HepG2 (cell line): Measurements from ENCODE around the gene HSPA1A. TPM values are rescaled to one million over a fixed set of nuclear protein-coding genes. Genes with fewer than 3 reads are reported as not detected.

Source experiments
- AGO1 ChIP-seq: fragments of 200-400 bp; formaldehyde crosslinking; IDR thresholded peaks from 2 replicates; pipeline ENCODE4 v1.6.1; 2017; ENCODE audit warnings: mild to moderate bottlenecking, low read depth, low read length, moderate library complexity; ENCODE audit not compliant: poor library complexity, severe bottlenecking
- AHR ChIP-seq: IDR thresholded peaks from 2 replicates; pipeline ENCODE4 v1.6.1; 2018; ENCODE audit warnings: missing genetic modification reagents, missing compliant biosample characterization
- ATF3 ChIP-seq: sonication (generic); formaldehyde crosslinking; IDR thresholded peaks from 2 replicates; pipeline ENCODE4 v1.4.0; 2020; ENCODE audit warnings: missing genetic modification reagents
- DPF2 ChIP-seq: sonication (generic); formaldehyde crosslinking; IDR thresholded peaks from 2 replicates; pipeline ENCODE4 v1.4.0; 2020; ENCODE audit warnings: mild to moderate bottlenecking, low read depth, missing genetic modification reagents, borderline replicate concordance
- EED ChIP-seq: sonication (generic); formaldehyde crosslinking; IDR thresholded peaks from 2 replicates; pipeline ENCODE4 v1.5.0; 2020; ENCODE audit warnings: mild to moderate bottlenecking, missing genetic modification reagents
- FUBP1 ChIP-seq: sonication (generic); formaldehyde crosslinking; IDR thresholded peaks from 2 replicates; pipeline ENCODE4 v1.5.1; 2020; ENCODE audit warnings: missing genetic modification reagents, mild to moderate bottlenecking, borderline replicate concordance
- HNRNPH1 ChIP-seq: fragments of 200-400 bp; formaldehyde crosslinking; optimal IDR thresholded peaks from 2 replicates; pipeline ENCODE3; 2017; ENCODE audit warnings: mild to moderate bottlenecking, low read depth, low read length
- IKZF4 ChIP-seq: sonication (generic); formaldehyde crosslinking; IDR thresholded peaks from 2 replicates; pipeline ENCODE4 v1.5.1; 2020; ENCODE audit warnings: borderline replicate concordance, mild to moderate bottlenecking, low read depth, missing genetic modification reagents; ENCODE audit errors: not compliant biosample characterization
- KDM5B ChIP-seq: sonication (generic); formaldehyde crosslinking; IDR thresholded peaks from 2 replicates; pipeline ENCODE4 v1.4.0; 2020; ENCODE audit warnings: missing genetic modification reagents, mild to moderate bottlenecking, borderline replicate concordance
- MED13 ChIP-seq: sonication (generic); formaldehyde crosslinking; IDR thresholded peaks from 2 replicates; pipeline ENCODE4 v1.5.0; 2020; ENCODE audit warnings: missing genetic modification reagents
- MXD1 ChIP-seq: sonication (generic); formaldehyde crosslinking; IDR thresholded peaks from 2 replicates; pipeline ENCODE4 v1.4.0; 2020; ENCODE audit warnings: mild to moderate bottlenecking, missing genetic modification reagents
- MYPOP ChIP-seq: sonication (generic); formaldehyde crosslinking; IDR thresholded peaks from 2 replicates; pipeline ENCODE4 v1.8.1; 2023; ENCODE audit warnings: mild to moderate bottlenecking, moderate library complexity, missing genetic modification reagents
- PITX1 ChIP-seq: sonication (generic); formaldehyde crosslinking; IDR thresholded peaks from 2 replicates; pipeline ENCODE4 v1.5.1; 2020; ENCODE audit warnings: mild to moderate bottlenecking, missing genetic modification reagents
- TAF1 ChIP-seq: sonication (generic); formaldehyde crosslinking; IDR thresholded peaks from 2 replicates; pipeline ENCODE4 v1.4.0; 2020; ENCODE audit warnings: missing genetic modification reagents
- TAF15 ChIP-seq: fragments of 200-400 bp; formaldehyde crosslinking; IDR thresholded peaks from one replicate; pipeline ENCODE4 v1.6.1; 2018; ENCODE audit warnings: mild to moderate bottlenecking, low read depth, low read length; ENCODE audit not compliant: poor library complexity, severe bottlenecking
- TCF7L2 ChIP-seq: IDR thresholded peaks from 2 replicates; pipeline ENCODE4 v1.6.1; 2011; ENCODE audit warnings: mild to moderate bottlenecking, low read depth, low read length, moderate library complexity
- TOPORS ChIP-seq: sonication (generic); formaldehyde crosslinking; IDR thresholded peaks from 2 replicates; pipeline ENCODE4 v1.8.0; 2023; ENCODE audit warnings: mild to moderate bottlenecking, missing genetic modification reagents
- ZBTB3 ChIP-seq: sonication (generic); formaldehyde crosslinking; IDR thresholded peaks from 2 replicates; pipeline ENCODE4 v1.4.0; 2020; ENCODE audit warnings: low read depth, mild to moderate bottlenecking, moderate library complexity, missing genetic modification reagents, borderline replicate concordance
- ZNF354B ChIP-seq: sonication (generic); formaldehyde crosslinking; IDR thresholded peaks from 2 replicates; pipeline ENCODE4 v1.8.0; 2022; ENCODE audit warnings: mild to moderate bottlenecking, missing genetic modification reagents
- ZNF44 ChIP-seq: sonication (generic); formaldehyde crosslinking; IDR thresholded peaks from 2 replicates; pipeline ENCODE4 v1.5.1; 2020; ENCODE audit warnings: mild to moderate bottlenecking, missing genetic modification reagents
- ZNF589 ChIP-seq: sonication (generic); formaldehyde crosslinking; conservative IDR thresholded peaks from 2 replicates; pipeline ENCODE4 v1.8.0; 2022; ENCODE audit warnings: mild to moderate bottlenecking, moderate library complexity, missing genetic modification reagents
- ZNF704 ChIP-seq: sonication (generic); formaldehyde crosslinking; IDR thresholded peaks from 2 replicates; pipeline ENCODE4 v1.8.1; 2023; ENCODE audit warnings: mild to moderate bottlenecking, inconsistent platforms, moderate library complexity, missing genetic modification reagents, borderline replicate concordance
- ZNF720 ChIP-seq: sonication (generic); formaldehyde crosslinking; IDR thresholded peaks from 2 replicates; pipeline ENCODE4 v1.4.0; 2020; ENCODE audit warnings: missing genetic modification reagents
- ZNF839 ChIP-seq: sonication (generic); formaldehyde crosslinking; IDR thresholded peaks from 2 replicates; pipeline ENCODE4 v1.4.0; 2020; ENCODE audit warnings: missing genetic modification reagents, mild to moderate bottlenecking, borderline replicate concordance
- polyA plus RNA-seq, 8 experiments: library from polyadenylated mRNA; depleted of rRNA in 3 of 8; stranded (reverse) in 7 of 8; unstranded in 1 of 8; fragments of >200 nt; fragmentation: Illumina TruSeq in 4 of 8; extraction: Trizol in 4 of 8; gene quantifications; 2 replicates each; pipeline versions ENCODE4 v1.2.1 to v1.2.3, GENCODE V29; 2011 to 2016; ENCODE audit warnings: low read depth in 4 of 8, missing spikeins in 1 of 8, mixed read lengths in 1 of 8; ENCODE audit not compliant: insufficient read depth in 1 of 8
- total RNA-seq, 5 experiments: library from RNA; depleted of rRNA; stranded (reverse); fragments of >200 nt; fragmentation: Illumina TruSeq; extraction: Trizol; gene quantifications; 2 replicates each; pipeline ENCODE4 v1.2.3, GENCODE V29; 2016; ENCODE audit warnings: low read depth in 1 of 5

HSPA1A gene
- total and polyA plus RNA-seq, 2 of the 13 experiments (the other 11 are each of a cell fraction or from before 2014, with no cell fraction given), result 44.5 to 85.0 TPM

GRCh38 chr6:31794866-31795615 is 20.3 kb upstream of the HSPA1A start (continued):
- TF ChIP-seq ATF3 (CRISPR knock-in tag), result no peak
- no peak for TF ChIP-seq AHR
- no peak for TF ChIP-seq AGO1
- TF ChIP-seq TCF7L2, result no peak
- TF ChIP-seq ZNF589 (CRISPR knock-in tag), result no peak; the same call in 1 of the 2 replicates
- no peak for TF ChIP-seq MYPOP (CRISPR knock-in tag)
- no peak for TF ChIP-seq ZNF704
- no peak for TF ChIP-seq FUBP1 (CRISPR knock-in tag)
- no peak for TF ChIP-seq EED (CRISPR knock-in tag)
- no peak for TF ChIP-seq DPF2 (CRISPR knock-in tag)
- no peak for TF ChIP-seq IKZF4
- TF ChIP-seq PITX1 (CRISPR knock-in tag), result peak; percentile 52; the same call in 1 of the 2 replicates
- TF ChIP-seq ZNF720 (CRISPR knock-in tag), result no peak
- no peak; the same call in 1 of the 2 replicates for TF ChIP-seq ZNF839 (CRISPR knock-in tag)
- TF ChIP-seq TAF15, result no peak
- TF ChIP-seq TAF1 (CRISPR knock-in tag), result no peak
- TF ChIP-seq ZBTB3 (CRISPR knock-in tag), result no peak
- no peak for TF ChIP-seq ZNF44 (CRISPR knock-in tag)
- TF ChIP-seq ZNF354B (CRISPR knock-in tag), result no peak
- TF ChIP-seq HNRNPH1, result no peak
- no peak for TF ChIP-seq TOPORS (CRISPR knock-in tag)
- TF ChIP-seq KDM5B (CRISPR knock-in tag), result no peak
- TF ChIP-seq MED13 (CRISPR knock-in tag), result no peak; the same call in 1 of the 2 replicates
- TF ChIP-seq MXD1, result no peak
